Measurements from ENCODE around the gene MSANTD1.

GRCh38 chr4:3232001-3232400, 17.0 kb upstream of the MSANTD1 start:
- TF ChIP-seq, protein P1, sequence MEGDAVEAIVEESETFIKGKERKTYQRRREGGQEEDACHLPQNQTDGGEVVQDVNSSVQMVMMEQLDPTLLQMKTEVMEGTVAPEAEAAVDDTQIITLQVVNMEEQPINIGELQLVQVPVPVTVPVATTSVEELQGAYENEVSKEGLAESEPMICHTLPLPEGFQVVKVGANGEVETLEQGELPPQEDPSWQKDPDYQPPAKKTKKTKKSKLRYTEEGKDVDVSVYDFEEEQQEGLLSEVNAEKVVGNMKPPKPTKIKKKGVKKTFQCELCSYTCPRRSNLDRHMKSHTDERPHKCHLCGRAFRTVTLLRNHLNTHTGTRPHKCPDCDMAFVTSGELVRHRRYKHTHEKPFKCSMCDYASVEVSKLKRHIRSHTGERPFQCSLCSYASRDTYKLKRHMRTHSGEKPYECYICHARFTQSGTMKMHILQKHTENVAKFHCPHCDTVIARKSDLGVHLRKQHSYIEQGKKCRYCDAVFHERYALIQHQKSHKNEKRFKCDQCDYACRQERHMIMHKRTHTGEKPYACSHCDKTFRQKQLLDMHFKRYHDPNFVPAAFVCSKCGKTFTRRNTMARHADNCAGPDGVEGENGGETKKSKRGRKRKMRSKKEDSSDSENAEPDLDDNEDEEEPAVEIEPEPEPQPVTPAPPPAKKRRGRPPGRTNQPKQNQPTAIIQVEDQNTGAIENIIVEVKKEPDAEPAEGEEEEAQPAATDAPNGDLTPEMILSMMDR (IDR thresholded peaks at IDR 0.05) = no peak
- TF ChIP-seq POLR2A (IDR thresholded peaks at IDR 0.05) = no peak
